ENCODE data around the gene HDGFL3. TPM values are rescaled to one million over a fixed set of nuclear protein-coding genes. Genes with fewer than 3 reads are reported as not detected.
"Not testable (repeated sequence)": the region's sequence is repeated elsewhere in the genome, so short reads cannot be mapped to it uniquely, and the experiment has no call there.

The HDGFL3 gene
- total RNA-seq, 2 donors from 2014 or later = 16.2 to 16.7 TPM

DNA sequence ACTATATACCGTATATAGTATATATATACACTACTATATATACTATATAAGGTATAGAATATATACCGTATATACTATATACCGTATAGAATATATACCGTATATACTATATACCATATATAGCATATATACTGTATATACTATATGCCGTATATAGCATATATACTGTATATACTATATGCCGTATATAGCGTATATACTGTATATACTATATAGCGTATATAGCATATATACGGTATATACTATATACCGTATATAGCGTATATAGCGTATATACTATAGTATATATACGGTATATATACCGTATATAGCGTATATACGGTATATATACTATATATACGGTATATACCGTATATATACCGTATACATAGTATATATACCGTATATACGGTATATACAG, 22.6 kb upstream of the HDGFL3 start:
- Histone ChIP-seq H3K9ac (ENCODE audit: low read depth in 2 of 2, low read length in 2 of 2) (no peak overlapping the region), H3K9me3 (no peaks in the 10 kb centered on the region), H3K27me3 (no peaks in the 10 kb centered on the region), H3K27ac (no peak overlapping the region), H3K4me1 (no peaks in the 10 kb centered on the region), H3K36me3 (no peaks in the 10 kb centered on the region), H3K4me3 (no peak overlapping the region)
- TF ChIP-seq, protein P1, sequence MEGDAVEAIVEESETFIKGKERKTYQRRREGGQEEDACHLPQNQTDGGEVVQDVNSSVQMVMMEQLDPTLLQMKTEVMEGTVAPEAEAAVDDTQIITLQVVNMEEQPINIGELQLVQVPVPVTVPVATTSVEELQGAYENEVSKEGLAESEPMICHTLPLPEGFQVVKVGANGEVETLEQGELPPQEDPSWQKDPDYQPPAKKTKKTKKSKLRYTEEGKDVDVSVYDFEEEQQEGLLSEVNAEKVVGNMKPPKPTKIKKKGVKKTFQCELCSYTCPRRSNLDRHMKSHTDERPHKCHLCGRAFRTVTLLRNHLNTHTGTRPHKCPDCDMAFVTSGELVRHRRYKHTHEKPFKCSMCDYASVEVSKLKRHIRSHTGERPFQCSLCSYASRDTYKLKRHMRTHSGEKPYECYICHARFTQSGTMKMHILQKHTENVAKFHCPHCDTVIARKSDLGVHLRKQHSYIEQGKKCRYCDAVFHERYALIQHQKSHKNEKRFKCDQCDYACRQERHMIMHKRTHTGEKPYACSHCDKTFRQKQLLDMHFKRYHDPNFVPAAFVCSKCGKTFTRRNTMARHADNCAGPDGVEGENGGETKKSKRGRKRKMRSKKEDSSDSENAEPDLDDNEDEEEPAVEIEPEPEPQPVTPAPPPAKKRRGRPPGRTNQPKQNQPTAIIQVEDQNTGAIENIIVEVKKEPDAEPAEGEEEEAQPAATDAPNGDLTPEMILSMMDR (IDR thresholded peaks at IDR 0.05) = no peak
- no peak for DNase-seq
- intact Hi-C loops (cut with DNase I) = no loop called here

- H3K4me1 ChIP-seq = no peaks in the 10 kb centered on the region
- H3K27ac ChIP-seq = no peak overlapping the region
- DNase-seq = no peak
- no peak overlapping the region for H3K4me3 ChIP-seq
- no peaks in the 10 kb centered on the region for H3K36me3 ChIP-seq
- no peak overlapping the region for H3K9ac ChIP-seq (ENCODE audit: low read depth in 2 of 2, low read length in 2 of 2)
- no peaks in the 10 kb centered on the region for H3K9me3 ChIP-seq
- intact Hi-C loops (cut with DNase I) = no loop called here
- TF ChIP-seq, protein P1 (IDR thresholded peaks at IDR 0.05) = no peak
- H3K27me3 ChIP-seq = no peaks in the 10 kb centered on the region
These were observed 17.8 kb upstream of the HDGFL3 start for GRCh38 chr15:83225449-83225848.

- intact Hi-C loops (cut with DNase I); H3K4me1 ChIP-seq; H3K9me3 ChIP-seq; H3K4me3 ChIP-seq; H3K27me3 ChIP-seq; H3K9ac ChIP-seq (ENCODE audit: low read depth in 2 of 2, low read length in 2 of 2); H3K36me3 ChIP-seq; H3K27ac ChIP-seq; DNase-seq: not testable (repeated sequence)
These were observed 14.2 kb upstream of the HDGFL3 start for GRCh38 chr15:83221781-83222180.

DNA sequence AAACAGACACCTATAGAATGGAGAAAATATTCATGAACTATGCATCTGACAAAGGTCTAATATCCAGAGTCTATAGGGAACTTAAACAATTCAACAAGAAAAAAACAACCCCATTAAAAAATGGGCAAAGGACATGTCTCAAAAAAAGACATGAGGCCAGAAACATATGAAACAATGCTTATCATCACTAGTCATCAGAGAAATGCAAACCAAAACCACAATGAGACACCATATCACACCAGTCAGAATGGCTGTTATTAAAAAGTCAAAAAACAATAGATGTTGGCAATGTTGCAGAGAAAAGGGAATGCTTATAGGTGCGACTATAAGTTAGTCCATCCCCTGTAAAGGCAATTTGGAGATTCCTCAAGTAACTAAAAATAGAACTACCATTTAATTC, 11.4 kb upstream of the HDGFL3 start:
- intact Hi-C loops (cut with DNase I) = no loop called here
- H3K9ac ChIP-seq (ENCODE audit: low read depth in 2 of 2, low read length in 2 of 2) = no peak overlapping the region
- H3K9me3 ChIP-seq = no peaks in the 10 kb centered on the region
- no peak for DNase-seq
- H3K27ac ChIP-seq = no peak overlapping the region
- H3K4me1 ChIP-seq = no peaks in the 10 kb centered on the region
- H3K4me3 ChIP-seq = no peak overlapping the region
- TF ChIP-seq, protein P1 (IDR thresholded peaks at IDR 0.05) = no peak
- H3K27me3 ChIP-seq = no peaks in the 10 kb centered on the region
- no peaks in the 10 kb centered on the region for H3K36me3 ChIP-seq

- no peak overlapping the region for H3K4me3 ChIP-seq
- H3K27me3 ChIP-seq = no peaks in the 10 kb centered on the region
- no peaks in the 10 kb centered on the region for H3K9me3 ChIP-seq
- TF ChIP-seq, protein P1 (IDR thresholded peaks at IDR 0.05) = no peak
- no peak for DNase-seq
- intact Hi-C loops (cut with DNase I) = no loop called here
- H3K4me1 ChIP-seq = no peaks in the 10 kb centered on the region
- H3K36me3 ChIP-seq = no peaks in the 10 kb centered on the region
- H3K9ac ChIP-seq (ENCODE audit: low read depth in 2 of 2, low read length in 2 of 2) = no peak overlapping the region
- H3K27ac ChIP-seq = no peak overlapping the region
These were observed 7.7 kb upstream of the HDGFL3 start for GRCh38 chr15:83215306-83215705.

GRCh38 chr15:83210619-83211018, 3.0 kb upstream of the HDGFL3 start:
- TF ChIP-seq, protein P1 (IDR thresholded peaks at IDR 0.05) = no peak
- H3K27me3 ChIP-seq = no peaks in the 10 kb centered on the region

More at GRCh38 chr15:83210619-83211018, 3.0 kb upstream of the HDGFL3 start:
- no peak overlapping the region for H3K27ac ChIP-seq
- H3K9ac ChIP-seq (ENCODE audit: low read depth in 2 of 2, low read length in 2 of 2) = no peak overlapping the region
- no peaks in the 10 kb centered on the region for H3K36me3 ChIP-seq
- no peaks in the 10 kb centered on the region for H3K4me1 ChIP-seq
- intact Hi-C loops (cut with DNase I) = no loop called here
- no peaks in the 10 kb centered on the region for H3K9me3 ChIP-seq
- DNase-seq = no peak
- H3K4me3 ChIP-seq = no peak overlapping the region
